Measurements from ENCODE around the gene CTSC.

DNA sequence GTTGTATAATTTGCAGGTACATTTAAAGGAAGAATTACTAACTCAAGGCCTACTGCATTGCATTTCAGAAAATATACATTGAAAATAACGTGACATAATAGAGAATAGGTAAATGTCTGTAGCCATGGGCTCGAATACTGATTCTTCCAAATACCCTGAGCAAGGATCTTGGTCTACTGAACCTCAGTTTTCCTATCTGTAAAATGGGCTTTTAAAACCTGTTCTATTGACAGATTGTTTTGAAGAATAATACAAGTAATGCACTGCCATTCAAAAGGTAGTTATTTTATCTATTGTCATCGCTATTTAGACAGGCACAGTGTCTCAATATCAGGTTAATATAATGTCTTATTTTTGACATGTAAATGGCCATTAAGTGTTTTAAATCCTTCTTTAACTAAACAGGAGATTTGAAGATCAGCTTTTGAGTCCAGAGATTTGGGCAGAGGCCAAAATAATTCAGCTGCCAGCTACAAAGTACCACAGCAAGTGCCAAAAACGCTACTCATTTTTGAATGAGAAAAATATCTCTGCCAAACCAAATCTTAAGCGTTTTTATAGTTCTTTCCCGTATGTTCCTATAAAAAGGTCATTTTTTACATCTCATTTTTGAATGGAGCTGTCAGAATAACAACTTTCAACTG, 56.7 kb downstream of the CTSC start:
- TF ChIP-seq, protein P1, sequence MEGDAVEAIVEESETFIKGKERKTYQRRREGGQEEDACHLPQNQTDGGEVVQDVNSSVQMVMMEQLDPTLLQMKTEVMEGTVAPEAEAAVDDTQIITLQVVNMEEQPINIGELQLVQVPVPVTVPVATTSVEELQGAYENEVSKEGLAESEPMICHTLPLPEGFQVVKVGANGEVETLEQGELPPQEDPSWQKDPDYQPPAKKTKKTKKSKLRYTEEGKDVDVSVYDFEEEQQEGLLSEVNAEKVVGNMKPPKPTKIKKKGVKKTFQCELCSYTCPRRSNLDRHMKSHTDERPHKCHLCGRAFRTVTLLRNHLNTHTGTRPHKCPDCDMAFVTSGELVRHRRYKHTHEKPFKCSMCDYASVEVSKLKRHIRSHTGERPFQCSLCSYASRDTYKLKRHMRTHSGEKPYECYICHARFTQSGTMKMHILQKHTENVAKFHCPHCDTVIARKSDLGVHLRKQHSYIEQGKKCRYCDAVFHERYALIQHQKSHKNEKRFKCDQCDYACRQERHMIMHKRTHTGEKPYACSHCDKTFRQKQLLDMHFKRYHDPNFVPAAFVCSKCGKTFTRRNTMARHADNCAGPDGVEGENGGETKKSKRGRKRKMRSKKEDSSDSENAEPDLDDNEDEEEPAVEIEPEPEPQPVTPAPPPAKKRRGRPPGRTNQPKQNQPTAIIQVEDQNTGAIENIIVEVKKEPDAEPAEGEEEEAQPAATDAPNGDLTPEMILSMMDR (IDR thresholded peaks at IDR 0.05 in 4 of 5, conservative IDR thresholded peaks at IDR 0.05 in 1 of 5), result no peak
- TF ChIP-seq POLR2A (IDR thresholded peaks at IDR 0.05), result no peak
